ENCODE results near the gene USP11. TPM values are rescaled to one million over a fixed set of nuclear protein-coding genes. Genes with fewer than 3 reads are reported as not detected.

Gene USP11
- total RNA-seq, 4 donors from 2014 or later = 23.3 to 44.1 (median 38.2) TPM

DNA sequence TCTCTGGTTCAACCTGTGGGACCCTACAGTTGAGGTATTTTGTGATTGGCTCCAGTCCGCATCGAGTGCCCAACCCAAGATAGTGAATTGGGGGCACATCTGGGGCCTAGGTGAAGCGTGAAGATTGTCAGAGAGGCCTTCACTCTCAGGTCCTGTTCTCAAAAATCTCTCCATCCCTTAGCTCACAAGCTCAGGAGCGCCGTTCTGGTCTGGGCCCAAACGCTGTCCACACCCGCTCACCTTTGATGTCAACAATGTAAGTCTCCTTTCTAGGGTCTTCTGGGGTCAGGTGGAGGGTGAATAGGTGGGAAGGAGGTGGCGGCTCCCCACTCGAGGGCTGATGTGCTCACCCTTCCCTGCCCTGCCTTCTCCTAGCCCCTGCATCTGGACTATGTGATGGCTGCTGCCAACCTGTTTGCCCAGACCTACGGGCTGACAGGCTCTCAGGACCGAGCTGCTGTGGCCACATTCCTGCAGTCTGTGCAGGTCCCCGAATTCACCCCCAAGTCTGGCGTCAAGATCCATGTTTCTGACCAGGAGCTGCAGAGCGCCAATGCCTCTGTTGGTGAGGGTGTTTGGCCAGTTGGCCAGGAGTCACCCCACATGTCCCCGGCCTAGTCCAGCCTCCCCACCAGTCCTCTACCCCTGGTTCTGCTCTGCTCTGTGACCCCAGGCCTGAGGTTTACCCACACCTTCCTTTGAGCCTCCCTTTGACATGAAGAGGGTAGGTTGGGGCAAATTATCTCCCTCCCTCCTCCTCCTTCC, 22.0 kb upstream of the USP11 start:
- Histone ChIP-seq H3K9me3 (no peaks in the 10 kb centered on the region), H3K4me1 (peaks cover 0 to 7% (median 0%) of the 10 kb centered on the region in 4 donors), H3K36me3 (peaks cover 44 to 100% (median 99%) of the 10 kb centered on the region in 4 donors), H3K27ac (replicated peaks in 1 of 4) (no peak overlapping the region), H3K4me3 (no peak overlapping the region), H3K27me3 (no peaks in the 10 kb centered on the region)
- intact Hi-C loops (cut with DNase I) = no loop called here
- no peak for DNase-seq (ENCODE audit: extremely low spot score)
- 95% methylated on average over 15 of the region's 15 CpGs for WGBS
- TF ChIP-seq POLR2AphosphoS5 (IDR thresholded peaks at IDR 0.05) (no peak), POLR2A (IDR thresholded peaks at IDR 0.05; ENCODE audit: low read depth) (no peak), EP300 (IDR thresholded peaks at IDR 0.05) (no peak)
- TF ChIP-seq, protein P1, sequence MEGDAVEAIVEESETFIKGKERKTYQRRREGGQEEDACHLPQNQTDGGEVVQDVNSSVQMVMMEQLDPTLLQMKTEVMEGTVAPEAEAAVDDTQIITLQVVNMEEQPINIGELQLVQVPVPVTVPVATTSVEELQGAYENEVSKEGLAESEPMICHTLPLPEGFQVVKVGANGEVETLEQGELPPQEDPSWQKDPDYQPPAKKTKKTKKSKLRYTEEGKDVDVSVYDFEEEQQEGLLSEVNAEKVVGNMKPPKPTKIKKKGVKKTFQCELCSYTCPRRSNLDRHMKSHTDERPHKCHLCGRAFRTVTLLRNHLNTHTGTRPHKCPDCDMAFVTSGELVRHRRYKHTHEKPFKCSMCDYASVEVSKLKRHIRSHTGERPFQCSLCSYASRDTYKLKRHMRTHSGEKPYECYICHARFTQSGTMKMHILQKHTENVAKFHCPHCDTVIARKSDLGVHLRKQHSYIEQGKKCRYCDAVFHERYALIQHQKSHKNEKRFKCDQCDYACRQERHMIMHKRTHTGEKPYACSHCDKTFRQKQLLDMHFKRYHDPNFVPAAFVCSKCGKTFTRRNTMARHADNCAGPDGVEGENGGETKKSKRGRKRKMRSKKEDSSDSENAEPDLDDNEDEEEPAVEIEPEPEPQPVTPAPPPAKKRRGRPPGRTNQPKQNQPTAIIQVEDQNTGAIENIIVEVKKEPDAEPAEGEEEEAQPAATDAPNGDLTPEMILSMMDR (IDR thresholded peaks at IDR 0.05) = no peak

DNA sequence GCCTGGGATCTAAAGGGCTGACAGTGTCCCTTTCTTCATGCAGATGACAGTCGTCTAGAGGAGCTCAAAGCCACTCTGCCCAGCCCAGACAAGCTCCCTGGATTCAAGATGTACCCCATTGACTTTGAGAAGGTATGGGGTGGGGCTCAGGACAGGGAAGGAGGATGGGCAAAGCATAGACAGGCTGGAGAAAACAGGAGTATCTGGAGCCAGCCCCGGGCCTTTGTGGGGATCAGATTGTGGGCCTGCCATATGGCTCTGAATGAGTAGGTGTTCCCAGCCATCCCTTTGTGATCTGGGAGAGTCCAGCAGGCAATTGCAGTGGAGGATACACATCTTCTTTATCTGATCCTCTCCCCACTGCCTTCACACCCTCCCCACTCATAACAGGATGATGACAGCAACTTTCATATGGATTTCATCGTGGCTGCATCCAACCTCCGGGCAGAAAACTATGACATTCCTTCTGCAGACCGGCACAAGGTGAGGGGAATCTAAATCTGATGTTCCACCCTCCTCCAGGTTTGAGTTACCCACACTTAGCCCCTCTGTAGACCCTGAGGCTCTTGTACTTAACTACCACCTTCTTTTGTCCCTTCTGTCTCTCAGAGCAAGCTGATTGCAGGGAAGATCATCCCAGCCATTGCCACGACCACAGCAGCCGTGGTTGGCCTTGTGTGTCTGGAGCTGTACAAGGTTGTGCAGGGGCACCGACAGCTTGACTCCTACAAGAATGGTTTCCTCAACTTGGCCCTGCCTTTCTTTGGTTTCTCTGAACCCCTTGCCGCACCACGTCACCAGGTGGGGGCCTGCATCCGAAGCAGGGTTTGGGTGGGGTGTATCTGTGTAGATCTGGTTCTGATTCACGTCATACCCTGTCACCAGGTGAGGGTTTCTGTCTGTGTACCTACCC, 20.2 kb upstream of the USP11 start:
- H3K4me3 ChIP-seq = no peak overlapping the region
- no peak overlapping the region for H3K27ac ChIP-seq (replicated peaks in 1 of 4)
- no peaks in the 10 kb centered on the region for H3K9me3 ChIP-seq
- no peaks in the 10 kb centered on the region for H3K27me3 ChIP-seq
- H3K4me1 ChIP-seq = peaks cover 13 to 19% (median 15%) of the 10 kb centered on the region in 4 donors
- WGBS = 96% methylated on average over 12 of the region's 12 CpGs
- intact Hi-C loops (cut with DNase I) = no loop called here
- H3K36me3 ChIP-seq = peaks cover 36 to 91% (median 87%) of the 10 kb centered on the region in 4 donors
- DNase-seq (ENCODE audit: extremely low spot score) = no peak
- TF ChIP-seq POLR2AphosphoS5 (IDR thresholded peaks at IDR 0.05) (peak in 1 of 2 donors; percentile 9), POLR2A (IDR thresholded peaks at IDR 0.05; ENCODE audit: low read depth) (no peak)

DNA sequence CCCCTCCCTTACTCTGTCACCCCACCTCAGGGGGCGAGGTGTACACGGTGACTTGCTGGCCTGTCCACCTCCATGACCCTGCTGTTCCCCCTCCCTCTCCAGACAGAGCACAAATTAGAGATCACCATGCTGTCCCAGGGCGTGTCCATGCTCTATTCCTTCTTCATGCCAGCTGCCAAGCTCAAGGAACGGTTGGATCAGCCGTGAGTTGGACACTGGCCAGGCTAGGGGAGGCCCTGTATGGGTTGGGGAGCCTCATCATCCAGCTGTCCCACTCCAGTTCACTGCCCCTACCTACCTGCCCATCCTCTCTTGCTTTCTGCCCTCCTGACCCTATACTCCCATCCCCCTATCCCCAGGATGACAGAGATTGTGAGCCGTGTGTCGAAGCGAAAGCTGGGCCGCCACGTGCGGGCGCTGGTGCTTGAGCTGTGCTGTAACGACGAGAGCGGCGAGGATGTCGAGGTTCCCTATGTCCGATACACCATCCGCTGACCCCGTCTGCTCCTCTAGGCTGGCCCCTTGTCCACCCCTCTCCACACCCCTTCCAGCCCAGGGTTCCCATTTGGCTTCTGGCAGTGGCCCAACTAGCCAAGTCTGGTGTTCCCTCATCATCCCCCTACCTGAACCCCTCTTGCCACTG, 18.3 kb upstream of the USP11 start:
- intact Hi-C loops (cut with DNase I) = no loop called here
- H3K27me3 ChIP-seq = no peaks in the 10 kb centered on the region
- no peak overlapping the region for H3K4me3 ChIP-seq
- peak overlapping the region in 1 of 4 donors; percentile 7 for H3K27ac ChIP-seq (replicated peaks in 1 of 4)
- peaks cover 27 to 72% (median 68%) of the 10 kb centered on the region in 4 donors for H3K36me3 ChIP-seq
- WGBS = 89% methylated on average over 20 of the region's 20 CpGs
- DNase-seq (ENCODE audit: extremely low spot score) = no peak
- TF ChIP-seq, protein P1 (IDR thresholded peaks at IDR 0.05) = no peak
- no peak for TF ChIP-seq POLR2A (IDR thresholded peaks at IDR 0.05; ENCODE audit: low read depth)
- no peak for TF ChIP-seq EP300 (IDR thresholded peaks at IDR 0.05)
- no peak for TF ChIP-seq POLR2AphosphoS5 (IDR thresholded peaks at IDR 0.05)
- peaks cover 15 to 23% (median 17%) of the 10 kb centered on the region in 4 donors for H3K4me1 ChIP-seq
- no peaks in the 10 kb centered on the region for H3K9me3 ChIP-seq

DNA sequence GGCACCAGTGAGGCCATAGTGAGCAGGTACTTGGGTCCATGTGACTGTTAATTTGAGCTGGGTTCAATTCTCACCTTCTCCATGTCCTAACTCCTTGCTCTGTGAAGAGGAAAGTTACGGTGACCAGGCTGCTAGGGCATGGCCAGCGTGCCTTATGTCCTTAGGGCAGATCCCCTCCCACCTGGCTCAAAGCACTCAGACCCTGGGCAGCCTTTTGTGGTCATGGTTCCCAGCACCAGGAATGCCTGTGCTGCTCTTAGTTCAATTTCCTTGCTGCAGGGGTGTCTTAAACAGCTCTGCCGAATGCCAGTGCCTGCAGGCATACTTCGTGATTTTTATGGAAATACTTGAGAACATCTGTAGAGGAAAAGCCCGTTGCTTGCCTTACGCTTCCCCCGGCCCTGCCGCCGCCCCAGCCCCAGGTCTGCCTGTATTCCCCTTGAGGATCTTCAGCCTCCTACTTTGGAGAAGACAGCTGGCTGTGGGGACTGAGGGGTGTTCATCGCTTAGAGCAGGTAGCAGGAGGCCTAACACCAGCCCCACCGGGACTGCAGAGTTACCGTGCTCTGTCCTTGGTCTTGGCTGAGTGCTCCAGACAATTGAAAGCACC, 17.4 kb upstream of the USP11 start:
- no peaks in the 10 kb centered on the region for H3K9me3 ChIP-seq
- no peaks in the 10 kb centered on the region for H3K27me3 ChIP-seq
- H3K36me3 ChIP-seq = peaks cover 23 to 63% (median 60%) of the 10 kb centered on the region in 4 donors
- 87% methylated on average over 12 of the region's 12 CpGs for WGBS
- no peak overlapping the region for H3K4me3 ChIP-seq
- peaks cover 22 to 31% (median 24%) of the 10 kb centered on the region in 4 donors for H3K4me1 ChIP-seq
- no peak for DNase-seq (ENCODE audit: extremely low spot score)
- peak overlapping the region in 1 of 4 donors; percentile 96 for H3K27ac ChIP-seq (replicated peaks in 1 of 4)
- TF ChIP-seq, protein P1 (IDR thresholded peaks at IDR 0.05) = no peak
- TF ChIP-seq POLR2A (IDR thresholded peaks at IDR 0.05; ENCODE audit: low read depth) (no peak), POLR2AphosphoS5 (IDR thresholded peaks at IDR 0.05) (no peak), EP300 (IDR thresholded peaks at IDR 0.05) (no peak)
- intact Hi-C loops (cut with DNase I) = no loop called here
